Stimulated activated CD8-positive, alpha-beta memory T cell treated with anti-CD3 and anti-CD28 coated beads, Interleukin-4, amount 100 ng/mL, for 4 hours (primary cell): ENCODE data around the gene PPP1R3E.
A peak's percentile ranks its signal among the peaks of the same experiment; 100 is the strongest.
"Not testable (repeated sequence)": the region's sequence is repeated elsewhere in the genome, so short reads cannot be mapped to it uniquely, and the experiment has no call there.

Source experiments
- DNase-seq, 2 donors: peaks; one replicate each; pipeline ENCODE4 v3.0.0-alpha.2; 2020; ENCODE audit warnings: low read depth in 2 of 2, low spot score in 1 of 2

Gene PPP1R3E, protein sequence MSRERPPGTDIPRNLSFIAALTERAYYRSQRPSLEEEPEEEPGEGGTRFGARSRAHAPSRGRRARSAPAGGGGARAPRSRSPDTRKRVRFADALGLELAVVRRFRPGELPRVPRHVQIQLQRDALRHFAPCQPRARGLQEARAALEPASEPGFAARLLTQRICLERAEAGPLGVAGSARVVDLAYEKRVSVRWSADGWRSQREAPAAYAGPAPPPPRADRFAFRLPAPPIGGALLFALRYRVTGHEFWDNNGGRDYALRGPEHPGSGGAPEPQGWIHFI

DNA sequence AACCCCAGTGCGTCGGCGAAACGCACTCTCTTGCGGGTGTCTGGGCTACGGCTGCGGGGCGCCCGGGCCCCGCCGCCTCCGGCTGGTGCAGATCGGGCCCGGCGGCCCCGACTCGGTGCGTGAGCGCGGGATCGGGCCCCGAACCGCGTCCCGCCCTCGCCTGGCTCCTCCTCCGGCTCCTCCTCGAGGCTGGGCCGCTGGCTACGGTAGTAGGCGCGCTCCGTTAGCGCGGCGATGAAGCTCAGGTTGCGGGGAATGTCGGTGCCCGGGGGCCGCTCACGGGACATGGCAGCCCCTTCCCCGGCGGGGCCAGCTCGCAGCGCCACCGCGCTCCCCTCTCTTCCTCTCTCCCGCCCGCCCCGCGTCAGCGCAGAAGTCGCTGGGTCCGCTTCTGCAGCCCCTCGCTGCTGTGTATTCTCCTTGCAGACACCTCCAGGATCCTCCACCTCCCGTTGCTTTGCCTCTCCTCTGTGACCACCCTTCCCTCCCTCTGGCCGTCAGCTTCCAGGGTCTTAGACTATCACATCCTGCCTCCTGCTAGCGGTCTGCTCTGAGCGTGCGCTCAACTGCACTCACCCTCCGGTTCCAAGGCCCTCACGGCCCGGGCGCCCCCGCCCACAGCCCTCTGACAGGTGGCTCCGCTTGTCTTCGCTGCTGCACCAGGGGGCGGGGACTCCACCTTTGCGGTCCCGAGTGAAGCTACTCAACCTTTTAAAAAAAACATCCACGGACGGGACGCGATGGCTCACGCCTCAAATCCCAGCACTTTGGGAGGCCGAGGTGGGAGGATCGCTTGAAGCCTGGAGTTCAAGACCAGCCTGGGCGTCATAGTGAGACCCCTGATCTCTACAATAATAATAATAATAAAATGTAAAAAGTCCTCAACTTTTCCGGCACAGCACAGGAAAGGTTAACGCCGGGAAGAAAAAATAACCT is at the start of gene PPP1R3E:
TSS of gene PPP1R3E (minus strand) at position 570 of the 936 bp plus-strand sequence. CDS start at position 287, 283 bp downstream.
- DNase-seq, result peak; percentile 67 to 80

DNA sequence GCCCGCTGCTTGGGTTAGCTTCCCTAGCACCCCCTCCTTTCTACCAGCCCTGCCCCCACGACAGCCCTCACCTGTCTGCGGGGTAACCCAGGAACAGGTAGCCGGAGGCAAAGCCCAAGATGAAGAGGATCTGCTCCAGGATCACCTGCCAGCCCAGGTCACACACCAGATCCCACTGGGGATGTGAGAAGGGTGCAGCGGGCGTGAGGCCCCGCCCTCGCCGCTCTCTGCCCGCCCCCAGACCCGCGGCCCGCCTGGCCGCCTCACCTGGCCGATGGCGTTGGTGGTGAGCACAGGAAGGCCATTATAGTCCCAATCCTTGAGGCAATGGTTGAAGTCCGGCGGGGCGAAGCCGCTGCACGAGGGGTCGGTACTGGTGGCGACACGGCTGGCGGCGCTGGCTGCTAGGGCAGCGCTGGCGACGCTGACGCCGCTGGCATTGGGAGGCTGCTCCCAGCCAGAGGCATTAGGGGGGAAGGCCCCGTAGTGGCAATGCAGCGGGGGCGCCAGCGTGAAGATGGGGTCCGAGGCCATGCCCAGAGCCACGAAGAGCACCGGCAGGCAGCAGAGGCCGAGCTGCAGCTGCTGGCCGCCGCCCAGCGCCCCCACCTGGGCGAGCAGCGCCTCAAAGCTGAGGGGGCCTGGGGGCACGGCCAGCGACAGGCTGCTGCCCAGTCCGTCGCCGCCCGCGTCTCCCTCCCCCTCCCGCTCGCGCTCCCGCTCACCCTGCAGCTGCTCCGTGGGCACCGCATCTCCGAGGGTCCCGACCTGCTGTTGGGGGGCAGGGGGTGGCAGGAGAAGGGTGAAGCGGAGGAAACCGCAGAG is 49.2 kb upstream of the PPP1R3E start:
- DNase-seq, result no peak

DNA sequence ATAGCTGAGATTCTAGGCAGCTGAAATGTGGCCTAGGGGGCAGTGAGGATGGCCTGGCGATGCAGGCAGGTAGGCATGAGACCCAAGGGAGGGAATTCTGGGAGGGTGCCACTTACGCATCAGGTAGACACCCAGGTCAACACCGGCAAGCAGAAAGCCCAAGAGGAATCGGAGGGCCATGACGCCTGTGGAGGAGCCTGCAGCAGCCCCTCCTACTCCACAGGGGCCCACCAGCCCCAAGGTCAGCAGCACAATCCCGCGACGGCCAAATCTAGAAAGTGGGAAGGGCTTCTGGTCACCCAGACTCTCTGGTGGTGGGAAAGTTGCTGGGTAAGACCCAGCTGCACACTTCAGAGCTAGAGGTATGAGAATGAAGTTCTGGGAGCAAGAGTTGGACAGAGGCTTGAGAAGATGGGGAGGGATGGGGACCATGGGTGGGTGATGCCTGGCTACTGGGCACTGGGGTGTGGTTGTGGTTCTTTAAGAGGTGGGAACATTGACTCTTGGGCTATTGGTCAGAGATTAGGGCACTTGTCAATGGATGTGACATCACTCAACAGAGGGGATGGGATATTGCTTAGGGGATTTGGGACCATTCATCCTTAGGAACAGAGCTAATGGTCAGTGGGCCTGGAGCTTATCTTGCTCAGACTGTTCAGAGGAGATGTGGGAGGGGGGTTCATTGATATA is 46.6 kb upstream of the PPP1R3E start:
- DNase-seq, result no peak

DNA sequence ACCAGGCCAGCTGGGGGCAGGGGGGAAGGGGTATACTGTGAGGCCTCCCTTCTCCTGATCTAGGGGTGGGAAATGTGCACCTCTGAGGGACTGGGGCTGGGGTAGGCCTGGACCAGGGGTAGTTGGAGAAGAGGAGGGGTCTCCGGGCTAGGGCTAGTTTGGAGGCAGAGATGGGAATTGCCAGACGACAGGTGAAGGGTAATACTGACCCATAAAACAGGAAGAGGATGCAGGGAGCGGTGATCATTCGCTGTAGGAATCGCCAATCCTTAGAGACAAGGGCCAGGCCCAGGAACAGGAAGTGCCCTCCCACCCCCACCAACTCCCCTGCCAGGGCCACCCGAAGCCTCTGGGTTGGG is 45.6 kb upstream of the PPP1R3E start:
- no peak for DNase-seq

DNA sequence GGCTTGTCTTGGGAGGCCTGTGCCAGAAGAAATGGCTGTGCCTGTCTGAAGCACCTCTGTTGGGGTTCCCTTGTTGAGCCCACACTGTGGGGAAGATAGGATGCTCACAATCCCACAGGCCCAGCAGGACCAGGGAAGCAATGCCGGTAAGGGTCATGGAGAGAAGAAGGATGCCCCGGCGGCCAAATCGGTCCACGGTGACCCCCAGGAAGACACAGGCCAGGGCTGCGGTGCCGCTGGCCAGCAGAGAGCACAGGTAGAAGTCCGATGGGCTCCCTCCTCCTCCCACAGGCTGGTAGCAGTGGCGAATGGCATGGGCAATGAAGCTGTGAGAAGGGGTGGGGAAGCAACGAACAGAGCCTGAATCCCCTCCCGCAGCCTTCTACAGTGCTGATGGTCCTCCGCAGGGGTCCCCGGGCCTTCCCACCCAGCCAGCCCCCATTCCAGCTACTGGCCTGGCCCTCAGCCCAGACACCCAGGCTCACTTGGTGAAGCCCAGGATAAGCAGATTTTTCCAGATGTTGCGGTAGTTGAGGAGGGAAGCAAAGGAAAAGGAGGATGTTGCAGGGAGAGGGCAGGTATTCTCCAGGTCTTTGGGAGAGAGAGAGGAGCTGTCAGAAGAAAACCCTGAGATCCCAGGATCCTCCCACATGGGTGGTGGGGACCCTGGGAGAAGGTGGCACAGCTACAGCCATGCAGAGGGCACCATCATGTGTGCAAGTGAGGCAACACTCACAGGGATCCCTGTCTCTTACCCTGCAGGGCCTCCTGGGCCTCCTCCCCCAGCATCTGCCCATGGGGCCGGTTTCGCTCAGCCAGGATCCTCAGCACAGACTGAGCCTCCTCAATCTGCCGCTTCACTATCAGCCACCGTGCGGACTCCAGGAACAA is 45.0 kb upstream of the PPP1R3E start:
- DNase-seq, result no peak

DNA sequence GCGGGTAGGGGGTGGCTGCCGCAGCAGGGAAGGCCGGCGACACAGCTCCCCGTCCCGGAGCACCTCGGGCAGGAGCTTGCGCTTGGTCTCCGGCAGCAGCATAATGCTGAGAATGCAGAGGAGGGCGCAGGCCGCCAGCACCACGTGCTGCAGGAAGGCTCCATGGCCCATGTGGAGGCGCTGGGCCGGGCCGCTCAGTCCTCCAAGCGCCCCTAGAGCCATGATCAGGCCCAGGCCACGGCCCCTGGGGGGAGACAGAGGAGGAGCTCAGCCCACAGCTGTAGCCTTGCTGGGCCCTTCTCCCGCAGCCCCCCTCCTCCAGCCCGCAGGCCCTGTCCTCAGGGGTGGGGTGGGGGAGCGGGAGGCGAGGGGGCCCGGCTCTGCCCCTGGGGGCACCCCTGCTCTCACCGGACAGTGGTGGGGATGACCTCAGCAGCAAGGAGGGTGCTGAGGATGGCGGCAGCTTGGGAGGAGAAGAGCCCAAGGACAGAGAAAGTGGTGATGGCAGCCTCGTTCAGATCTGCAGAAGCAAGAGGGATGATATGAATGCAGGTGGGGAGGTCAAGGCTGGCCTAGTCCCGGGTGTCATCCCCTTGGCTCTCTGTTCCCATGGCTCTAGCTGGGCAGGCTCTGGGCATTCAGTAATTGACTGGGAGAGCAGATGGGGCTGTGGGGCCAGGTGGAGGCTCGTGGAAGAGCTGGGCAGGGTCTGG is 44.2 kb upstream of the PPP1R3E start:
- DNase-seq, result no peak

DNA sequence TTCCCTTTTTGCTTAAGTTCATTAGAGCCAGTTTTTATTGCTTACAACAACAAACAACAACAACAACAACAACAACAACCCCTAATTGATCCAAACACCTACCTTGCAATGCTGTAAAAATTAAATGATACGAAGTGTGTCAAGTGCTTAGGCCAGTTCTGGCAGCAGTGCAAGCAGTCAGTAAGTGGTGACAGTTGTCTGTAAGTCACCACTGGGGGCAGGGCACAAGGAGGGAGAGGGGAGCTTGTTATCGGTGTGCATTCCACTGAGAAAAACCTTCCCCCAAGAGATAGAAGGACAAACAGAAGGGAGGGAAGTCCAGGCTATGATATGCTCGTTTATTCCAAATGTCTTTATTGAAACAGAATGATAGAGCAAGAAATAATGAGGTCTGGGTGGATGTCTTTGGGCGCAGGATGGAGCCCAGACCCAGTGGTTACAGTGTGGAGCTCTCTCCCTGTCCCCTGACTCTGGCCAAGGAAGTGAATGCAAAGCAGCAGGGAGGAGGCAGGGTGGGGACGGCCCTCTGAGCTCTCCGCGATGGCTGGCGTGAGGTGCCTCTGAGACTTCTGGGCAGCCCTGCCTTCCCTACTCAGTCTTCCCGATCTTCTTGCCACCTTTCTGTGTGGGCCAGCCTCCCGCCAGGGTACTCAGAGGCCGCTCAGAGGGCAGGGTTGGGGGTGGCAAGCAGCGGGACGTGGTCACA is 43.5 kb upstream of the PPP1R3E start:
- no peak for DNase-seq

DNA sequence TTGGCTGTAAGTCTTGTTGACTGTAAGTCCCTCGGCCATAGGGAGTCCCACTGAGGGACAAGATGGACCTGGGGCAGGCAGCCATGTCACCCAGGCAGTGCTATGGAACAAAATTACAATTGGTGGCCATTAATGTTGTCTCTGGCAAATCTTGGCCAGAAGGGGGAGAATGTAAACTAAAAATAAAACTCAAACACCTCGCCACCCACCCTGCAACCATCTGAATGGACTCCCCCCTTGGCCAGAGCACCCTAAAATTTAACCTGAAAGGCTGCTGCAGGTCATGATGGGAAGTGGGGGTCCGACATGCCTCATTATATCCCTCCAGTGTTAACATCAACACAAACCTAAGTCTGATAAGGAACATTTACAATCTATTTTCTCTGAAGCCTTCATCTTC is 41.8 kb upstream of the PPP1R3E start:
- no peak for DNase-seq

DNA sequence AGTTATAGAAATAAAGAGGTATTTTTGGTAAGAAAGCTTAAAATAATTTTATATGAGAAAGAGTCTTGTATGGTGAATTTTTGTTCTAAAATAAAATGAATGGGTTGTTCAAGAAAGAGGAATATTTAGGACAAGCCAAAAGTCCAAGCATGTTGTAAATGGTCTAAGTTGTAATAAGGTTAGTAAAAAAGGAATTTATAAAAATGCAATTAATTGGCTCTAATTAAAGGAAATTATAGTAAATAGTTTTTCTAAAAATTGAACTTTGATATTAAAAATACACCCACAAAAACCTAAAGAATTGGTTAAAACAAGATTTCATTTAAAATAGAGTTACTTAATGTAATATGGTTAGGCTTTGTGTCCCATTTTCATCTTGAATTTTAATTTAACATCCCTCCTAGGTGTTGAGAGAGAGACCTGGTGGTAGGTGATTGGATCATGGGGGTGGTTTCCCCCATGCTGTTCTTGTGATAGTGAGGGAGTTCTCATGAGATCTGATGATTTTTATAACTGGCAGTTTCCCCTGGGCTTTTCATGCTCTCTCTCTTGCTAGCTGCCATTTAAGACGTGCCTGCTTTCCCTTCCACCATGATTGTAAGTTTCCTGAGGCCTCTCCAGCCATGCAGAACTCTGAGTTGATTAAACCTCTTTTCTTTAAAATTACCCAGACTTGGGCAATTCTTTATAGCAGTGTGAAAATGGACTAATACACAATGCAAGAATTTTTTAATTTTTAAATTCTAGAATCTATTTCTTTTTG is 37.0 kb upstream of the PPP1R3E start:
- DNase-seq, result no peak

DNA sequence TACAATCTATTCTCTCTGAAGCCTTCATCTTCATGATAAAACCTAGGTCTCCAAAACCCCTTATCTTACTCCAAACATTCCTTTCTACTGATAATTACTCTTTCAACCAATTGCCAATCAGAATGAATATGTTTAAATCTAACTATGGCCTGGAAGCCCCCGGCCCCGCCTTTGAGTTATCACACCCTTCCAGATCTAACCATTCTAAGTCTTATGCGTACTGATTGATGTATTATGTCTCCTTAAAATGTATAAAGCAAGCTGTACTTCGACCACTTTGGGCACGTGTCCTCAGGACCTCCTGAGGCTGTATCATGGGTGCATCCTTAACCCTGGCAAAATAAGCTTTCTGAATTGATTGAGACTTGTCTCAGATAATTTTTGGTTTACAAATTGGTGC is 33.0 kb upstream of the PPP1R3E start:
- DNase-seq, result no peak

DNA sequence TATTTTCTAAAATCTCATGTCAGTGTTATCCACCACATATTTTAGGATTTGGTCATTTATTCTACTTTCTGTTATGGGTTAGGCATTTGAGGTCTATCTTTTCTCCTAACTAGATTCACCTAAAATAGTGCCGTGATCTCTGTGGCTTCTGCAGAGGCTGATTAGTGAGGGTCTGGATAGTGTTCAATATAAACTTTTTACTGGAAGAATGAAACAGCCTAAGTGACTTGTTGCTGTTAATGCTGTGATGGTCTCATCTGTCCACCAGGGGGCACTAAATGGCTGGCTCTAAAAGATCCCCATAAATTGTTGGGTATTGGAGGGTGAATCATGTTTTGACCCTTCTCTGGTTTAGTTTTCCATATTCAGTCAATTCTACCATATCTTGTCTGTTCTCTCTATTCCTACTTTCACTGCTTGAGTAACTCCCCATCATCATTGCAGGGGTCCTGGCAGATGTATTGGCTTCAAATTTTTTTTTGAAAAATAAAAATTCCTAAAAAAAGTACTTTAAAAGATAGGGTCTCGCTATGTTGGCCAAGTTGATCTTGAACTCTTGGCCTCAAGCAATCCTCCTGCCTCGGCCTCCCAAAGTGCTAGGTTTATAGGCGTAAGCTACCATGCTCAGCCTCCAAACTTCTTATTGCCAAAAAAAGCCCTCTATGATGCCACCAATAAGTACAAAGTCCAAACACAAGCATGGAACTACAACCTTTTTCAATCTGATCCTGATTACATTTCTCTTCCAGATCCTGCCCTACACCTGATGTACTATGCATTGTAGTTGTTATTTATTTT is 25.5 kb upstream of the PPP1R3E start:
- peak; percentile 30 to 43 for DNase-seq

DNA sequence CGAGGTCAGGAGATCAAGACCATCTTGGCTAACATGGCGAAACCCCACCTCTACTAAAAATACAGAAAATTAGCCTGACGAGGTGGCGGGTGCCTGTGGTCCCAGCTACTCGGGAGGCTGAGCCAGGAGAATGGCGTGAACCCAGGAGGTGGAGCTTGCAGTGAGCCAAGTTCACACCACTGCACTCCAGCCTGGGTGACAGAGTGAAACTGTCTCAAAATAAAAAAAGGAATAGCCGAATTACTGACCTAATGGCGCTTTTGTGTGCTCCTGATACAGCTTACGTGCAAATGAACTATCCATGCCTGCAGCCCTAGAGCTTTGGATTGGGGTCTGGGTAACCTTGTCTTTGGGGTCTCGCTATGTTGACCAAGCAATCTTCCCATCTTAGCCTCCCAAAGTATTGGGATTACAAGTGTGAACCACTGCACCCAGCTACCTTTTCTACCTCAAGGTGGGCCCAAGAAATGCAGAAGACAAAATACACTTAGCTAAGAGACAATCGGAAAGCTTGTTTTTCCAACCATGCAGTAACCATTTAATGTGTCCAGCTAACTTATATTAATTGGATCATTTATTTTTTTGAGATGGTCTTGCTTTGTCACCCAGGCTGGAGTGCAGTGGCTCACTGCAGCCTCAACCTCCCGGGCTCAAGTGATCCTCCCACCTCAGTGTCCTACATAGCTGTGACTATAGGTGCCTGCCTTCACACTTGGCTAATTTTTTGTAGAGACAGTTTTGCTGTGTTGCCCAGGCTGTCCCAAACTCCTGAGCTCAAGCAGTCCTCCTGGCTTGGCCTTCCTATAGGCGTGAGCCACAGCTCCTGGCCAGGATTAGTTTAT is 24.1 kb upstream of the PPP1R3E start:
- no peak for DNase-seq

DNA sequence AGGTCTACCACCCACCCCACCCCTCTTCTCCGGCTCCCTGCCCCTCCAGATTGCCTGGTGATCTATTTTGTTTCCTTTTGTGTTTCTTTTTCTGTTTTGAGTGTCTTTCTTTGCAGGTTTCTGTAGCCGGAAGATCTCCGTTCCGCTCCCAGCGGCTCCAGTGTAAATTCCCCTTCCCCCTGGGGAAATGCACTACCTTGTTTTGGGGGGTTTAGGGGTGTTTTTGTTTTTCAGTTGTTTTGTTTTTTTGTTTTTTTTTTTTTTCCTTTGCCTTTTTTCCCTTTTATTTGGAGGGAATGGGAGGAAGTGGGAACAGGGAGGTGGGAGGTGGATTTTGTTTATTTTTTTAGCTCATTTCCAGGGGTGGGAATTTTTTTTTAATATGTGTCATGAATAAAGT is 23.1 kb upstream of the PPP1R3E start:
- DNase-seq, result not testable (repeated sequence)

DNA sequence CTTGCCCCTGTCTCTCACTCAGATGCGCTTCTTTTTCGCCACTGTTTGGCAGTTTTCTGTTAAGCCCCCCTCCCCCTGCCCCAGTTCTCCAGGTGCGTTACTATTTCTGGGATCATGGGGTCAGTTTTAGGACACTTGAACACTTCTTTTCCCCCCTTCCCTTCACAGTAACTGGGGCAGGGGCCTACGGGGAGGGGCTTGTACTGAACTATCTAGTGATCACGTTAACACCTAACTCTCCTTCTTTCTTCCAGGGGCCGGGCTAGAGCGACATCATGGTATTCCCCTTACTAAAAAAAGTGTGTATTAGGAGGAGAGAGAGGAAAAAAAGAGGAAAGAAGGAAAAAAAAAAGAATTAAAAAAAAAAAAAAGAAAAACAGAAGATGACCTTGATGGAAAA is 22.3 kb upstream of the PPP1R3E start:
- no peak for DNase-seq

DNA sequence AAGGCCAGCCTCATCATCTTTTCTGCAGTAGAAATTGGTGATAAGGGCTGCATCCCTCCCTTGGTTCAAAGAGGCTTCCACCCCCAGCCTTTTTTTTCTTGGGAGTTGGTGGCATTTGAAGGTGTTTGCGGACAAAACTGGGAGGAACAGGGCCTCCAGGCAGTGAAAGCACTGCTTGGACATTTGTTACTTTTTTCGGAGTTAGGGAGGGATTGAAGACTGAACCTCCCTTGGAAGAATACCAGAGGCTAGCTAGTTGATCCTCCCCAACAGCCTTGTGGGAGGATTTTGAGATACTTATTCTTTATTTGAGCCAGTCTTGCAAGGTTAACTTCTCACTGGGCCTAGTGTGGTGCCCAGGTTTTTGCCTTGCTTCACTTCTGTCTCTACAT is 21.8 kb upstream of the PPP1R3E start:
- DNase-seq, result no peak

DNA sequence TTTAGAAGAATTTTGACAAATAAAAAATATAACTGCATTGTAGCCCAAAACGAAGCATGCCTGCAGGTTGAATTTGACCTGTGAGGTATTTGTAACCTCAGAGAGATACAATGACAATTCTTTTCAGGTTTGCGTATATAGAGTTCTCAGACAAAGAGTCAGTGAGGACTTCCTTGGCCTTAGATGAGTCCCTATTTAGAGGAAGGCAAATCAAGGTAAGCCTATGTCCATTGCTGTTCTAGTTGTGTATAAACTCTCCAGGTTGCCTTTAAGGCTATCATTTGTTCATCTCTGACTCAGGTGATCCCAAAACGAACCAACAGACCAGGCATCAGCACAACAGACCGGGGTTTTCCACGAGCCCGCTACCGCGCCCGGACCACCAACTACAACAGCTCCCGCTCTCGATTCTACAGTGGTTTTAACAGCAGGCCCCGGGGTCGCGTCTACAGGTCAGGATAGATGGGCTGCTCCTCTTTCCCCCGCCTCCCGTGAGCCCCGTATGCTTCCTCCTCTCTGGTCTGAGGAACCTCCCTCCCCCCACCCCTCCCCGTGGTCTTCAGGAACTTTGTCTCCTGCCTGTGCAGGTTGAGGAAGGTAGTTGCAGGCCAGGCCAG is 21.3 kb upstream of the PPP1R3E start:
- DNase-seq, result no peak
